ENCODE measurements around the gene LRRN3.

The LRRN3 gene

GRCh38 chr7:111080495-111081105, 10.3 kb upstream of the LRRN3 start:
- DNase-seq = no peak

GRCh38 chr7:111081546-111082267, 9.2 kb upstream of the LRRN3 start:
- DNase-seq = no peak

GRCh38 chr7:111082351-111082750, 8.6 kb upstream of the LRRN3 start:
- DNase-seq = no peak

GRCh38 chr7:111083413-111083812, 7.5 kb upstream of the LRRN3 start:
- DNase-seq = no peak

- no peak for DNase-seq
Measured at GRCh38 chr7:111085356-111085755, 5.6 kb upstream of the LRRN3 start.

- no peak for DNase-seq
Measured at GRCh38 chr7:111086532-111086931, 4.4 kb upstream of the LRRN3 start.

- DNase-seq = no peak
Measured at GRCh38 chr7:111088328-111088727, 2.6 kb upstream of the LRRN3 start.

GRCh38 chr7:111089822-111090426, 1.0 kb upstream of the LRRN3 start:
- peak; percentile 39 for DNase-seq

GRCh38 chr7:111091593-111092358, 849 bp downstream of the LRRN3 start:
- peak; percentile 10 for DNase-seq

GRCh38 chr7:111092406-111093236, 1.7 kb downstream of the LRRN3 start:
- DNase-seq = peak; percentile 31

- no peak for DNase-seq
Measured at GRCh38 chr7:111093496-111093895, 2.6 kb downstream of the LRRN3 start.

GRCh38 chr7:111094419-111094818, 3.5 kb downstream of the LRRN3 start:
- no peak for DNase-seq

- no peak for DNase-seq
Measured at GRCh38 chr7:111096997-111097396, 6.1 kb downstream of the LRRN3 start.

GRCh38 chr7:111098011-111098925, 7.3 kb downstream of the LRRN3 start:
- DNase-seq = peak; percentile 10

- DNase-seq = no peak
Measured at GRCh38 chr7:111098926-111099250, 8.0 kb downstream of the LRRN3 start.

- DNase-seq = no peak
Measured at GRCh38 chr7:111101856-111102646, 11.1 kb downstream of the LRRN3 start.

GRCh38 chr7:111103136-111103535, 12.2 kb downstream of the LRRN3 start:
- DNase-seq = no peak

GRCh38 chr7:111103678-111104274, 12.8 kb downstream of the LRRN3 start:
- DNase-seq = no peak

- no peak for DNase-seq
Measured at GRCh38 chr7:111104710-111105109, 13.8 kb downstream of the LRRN3 start.

GRCh38 chr7:111105269-111105668, 14.3 kb downstream of the LRRN3 start:
- DNase-seq = no peak
